ENCODE results near the gene RNF175.

RNF175 gene

DNA sequence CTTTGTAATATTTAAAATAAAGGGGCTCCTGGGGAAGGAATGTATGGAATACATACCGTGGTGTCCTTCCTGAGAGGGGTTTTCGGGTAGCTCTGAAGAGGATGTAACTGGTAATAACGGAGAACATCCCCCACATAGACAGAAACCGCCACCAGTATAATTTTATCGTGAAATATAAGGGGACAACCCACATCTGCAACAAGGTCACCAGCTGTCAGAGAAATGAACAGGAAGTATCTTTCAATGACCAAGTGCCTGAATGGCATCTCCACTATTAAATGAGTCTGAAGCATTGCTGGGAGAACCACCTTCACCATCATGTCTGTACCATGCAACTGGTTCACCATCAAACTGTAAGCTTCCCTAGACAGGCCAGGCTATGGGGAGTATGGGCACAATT is 31.7 kb downstream of the RNF175 start:
- no peak overlapping the region for H3K27ac ChIP-seq
- TF ChIP-seq, protein P1, sequence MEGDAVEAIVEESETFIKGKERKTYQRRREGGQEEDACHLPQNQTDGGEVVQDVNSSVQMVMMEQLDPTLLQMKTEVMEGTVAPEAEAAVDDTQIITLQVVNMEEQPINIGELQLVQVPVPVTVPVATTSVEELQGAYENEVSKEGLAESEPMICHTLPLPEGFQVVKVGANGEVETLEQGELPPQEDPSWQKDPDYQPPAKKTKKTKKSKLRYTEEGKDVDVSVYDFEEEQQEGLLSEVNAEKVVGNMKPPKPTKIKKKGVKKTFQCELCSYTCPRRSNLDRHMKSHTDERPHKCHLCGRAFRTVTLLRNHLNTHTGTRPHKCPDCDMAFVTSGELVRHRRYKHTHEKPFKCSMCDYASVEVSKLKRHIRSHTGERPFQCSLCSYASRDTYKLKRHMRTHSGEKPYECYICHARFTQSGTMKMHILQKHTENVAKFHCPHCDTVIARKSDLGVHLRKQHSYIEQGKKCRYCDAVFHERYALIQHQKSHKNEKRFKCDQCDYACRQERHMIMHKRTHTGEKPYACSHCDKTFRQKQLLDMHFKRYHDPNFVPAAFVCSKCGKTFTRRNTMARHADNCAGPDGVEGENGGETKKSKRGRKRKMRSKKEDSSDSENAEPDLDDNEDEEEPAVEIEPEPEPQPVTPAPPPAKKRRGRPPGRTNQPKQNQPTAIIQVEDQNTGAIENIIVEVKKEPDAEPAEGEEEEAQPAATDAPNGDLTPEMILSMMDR (conservative IDR thresholded peaks at IDR 0.05): no peak
- TF ChIP-seq ZFX (IDR thresholded peaks at IDR 0.05): no peak

DNA sequence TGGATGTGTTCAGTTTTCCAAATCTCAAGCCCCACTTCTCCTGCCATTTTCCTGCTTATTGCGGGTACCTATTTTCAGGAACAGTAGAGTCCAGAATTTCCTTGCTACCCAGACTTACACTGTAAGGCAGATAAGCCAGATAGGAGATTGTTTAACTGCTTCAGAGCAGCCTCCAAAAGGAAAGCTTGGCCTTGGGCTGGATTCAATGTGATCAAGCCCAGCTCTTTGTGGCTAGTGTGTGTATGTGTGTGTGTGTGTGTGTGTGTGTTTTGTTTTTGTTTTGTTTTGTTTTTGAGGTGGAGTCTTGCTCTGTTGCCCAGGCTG is 34.0 kb downstream of the RNF175 start:
- TF ChIP-seq, protein P1 (conservative IDR thresholded peaks at IDR 0.05): no peak
- no peak for TF ChIP-seq ZFX (IDR thresholded peaks at IDR 0.05)
- H3K27ac ChIP-seq: no peak overlapping the region

DNA sequence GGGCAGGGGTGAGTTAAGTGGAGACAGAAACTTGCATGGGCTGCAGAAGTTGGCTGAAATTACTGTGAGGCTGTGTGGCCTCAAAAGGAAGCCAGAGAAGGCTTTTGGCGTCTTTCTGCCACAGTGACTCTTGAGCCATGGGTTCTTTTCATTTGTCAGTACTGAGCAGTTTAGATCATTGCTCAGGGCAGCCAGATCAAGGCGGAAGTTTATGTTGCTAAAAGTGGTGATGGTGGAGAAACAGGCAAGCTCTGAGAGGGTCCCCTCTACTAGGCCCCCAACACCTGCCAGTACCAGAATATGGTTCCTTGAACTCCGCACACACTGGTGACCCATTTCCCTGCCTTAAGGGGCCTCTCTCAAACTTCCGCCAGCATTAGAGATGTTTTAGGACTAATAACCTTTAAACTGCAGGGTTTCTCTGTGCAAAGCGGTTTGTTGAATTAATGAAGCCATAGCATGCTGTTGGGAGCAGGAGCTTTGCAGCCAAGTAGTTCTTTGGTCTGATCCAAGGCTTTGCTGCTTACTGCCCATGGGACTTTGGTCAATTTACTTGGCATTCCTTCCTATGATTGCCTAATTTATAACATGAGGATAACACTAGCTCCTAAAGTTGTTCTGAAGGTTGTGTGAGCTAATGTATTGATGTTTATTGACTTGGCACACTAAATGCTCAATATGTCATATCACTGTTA is 34.5 kb downstream of the RNF175 start:
- no peak overlapping the region for H3K27ac ChIP-seq
- TF ChIP-seq, protein P1 (conservative IDR thresholded peaks at IDR 0.05): no peak
- no peak for TF ChIP-seq ZFX (IDR thresholded peaks at IDR 0.05)

DNA sequence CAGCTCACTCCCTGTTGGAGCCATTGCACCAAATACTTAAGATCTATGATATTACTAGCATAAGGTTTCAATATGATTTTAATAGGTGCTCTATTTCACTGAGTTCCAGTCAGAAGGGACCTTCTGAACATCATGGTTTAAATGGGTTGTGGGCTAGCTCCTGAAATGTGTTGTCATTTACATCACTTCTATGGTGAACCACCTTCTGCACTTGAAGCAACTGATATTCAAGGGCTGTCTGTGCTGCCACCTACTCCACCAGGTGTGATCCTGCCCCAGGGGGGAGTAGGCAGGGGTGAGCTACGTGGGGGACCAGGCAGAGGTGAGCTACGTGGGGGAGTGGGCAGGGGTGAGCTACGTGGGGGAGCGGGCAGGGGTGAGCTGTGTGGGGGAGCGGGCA is 35.2 kb downstream of the RNF175 start:
- TF ChIP-seq, protein P1 (conservative IDR thresholded peaks at IDR 0.05): no peak
- no peak for TF ChIP-seq ZFX (IDR thresholded peaks at IDR 0.05)

DNA sequence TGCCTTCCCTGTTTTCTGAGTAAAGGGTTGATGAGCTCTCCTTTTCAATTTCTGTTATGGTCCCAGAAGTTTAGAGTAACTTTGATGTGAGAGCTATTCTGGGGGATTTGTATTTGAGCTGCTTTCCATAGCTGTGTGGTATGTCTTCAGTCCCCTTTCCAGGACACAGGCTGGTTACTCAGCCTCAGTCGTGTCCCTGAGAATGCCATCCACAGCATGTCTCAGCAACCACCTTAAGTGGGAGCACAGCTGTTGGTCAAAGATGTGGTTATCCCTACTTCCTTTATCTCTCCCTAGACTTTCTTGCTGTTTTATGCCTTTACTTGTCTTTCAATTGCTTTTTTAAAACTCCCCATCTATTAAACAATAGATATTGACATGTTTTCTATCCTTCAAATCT is 37.8 kb downstream of the RNF175 start:
- H3K27ac ChIP-seq: no peak overlapping the region
- TF ChIP-seq, protein P1 (conservative IDR thresholded peaks at IDR 0.05): no peak
- TF ChIP-seq ZFX (IDR thresholded peaks at IDR 0.05): no peak

More for the DNA sequence above, 35.2 kb downstream of the RNF175 start:
- H3K27ac ChIP-seq: no peak overlapping the region

DNA sequence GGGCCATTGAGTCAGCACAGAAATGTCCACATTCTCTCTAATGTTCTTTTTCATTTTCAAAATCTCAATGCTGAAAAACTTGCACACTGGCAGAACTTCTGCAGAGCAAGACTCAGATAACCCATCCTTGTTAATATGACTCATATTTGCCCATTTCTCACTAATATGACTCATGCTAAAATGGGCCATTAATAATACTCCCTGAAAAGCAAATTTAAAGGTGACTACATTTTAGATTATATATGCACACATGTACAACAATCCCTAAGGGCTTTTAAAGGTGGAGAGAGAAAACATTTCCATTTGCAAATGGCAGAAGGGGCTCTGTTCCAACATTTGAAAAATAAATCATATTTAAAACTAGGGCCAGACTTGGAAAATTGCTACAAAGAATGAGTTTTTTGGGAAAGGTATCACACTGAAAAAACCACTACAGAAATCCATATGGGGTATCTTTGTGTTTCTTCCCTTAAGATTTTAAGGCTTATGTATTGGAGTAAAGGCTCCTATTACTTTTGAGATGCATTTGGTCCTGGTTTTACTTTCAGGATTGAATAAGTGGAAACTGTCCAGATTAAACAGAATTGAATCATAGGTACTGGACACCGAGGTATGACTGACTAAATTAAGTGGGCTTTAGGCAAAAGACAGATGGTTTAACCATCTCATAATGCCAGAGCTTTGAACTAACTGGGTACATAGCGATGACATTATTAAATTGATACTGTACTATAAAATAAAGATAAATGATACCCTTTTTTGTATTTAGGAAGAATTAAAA is 45.8 kb downstream of the RNF175 start:
- H3K27ac ChIP-seq: no peak overlapping the region
- TF ChIP-seq, protein P1 (conservative IDR thresholded peaks at IDR 0.05): no peak

DNA sequence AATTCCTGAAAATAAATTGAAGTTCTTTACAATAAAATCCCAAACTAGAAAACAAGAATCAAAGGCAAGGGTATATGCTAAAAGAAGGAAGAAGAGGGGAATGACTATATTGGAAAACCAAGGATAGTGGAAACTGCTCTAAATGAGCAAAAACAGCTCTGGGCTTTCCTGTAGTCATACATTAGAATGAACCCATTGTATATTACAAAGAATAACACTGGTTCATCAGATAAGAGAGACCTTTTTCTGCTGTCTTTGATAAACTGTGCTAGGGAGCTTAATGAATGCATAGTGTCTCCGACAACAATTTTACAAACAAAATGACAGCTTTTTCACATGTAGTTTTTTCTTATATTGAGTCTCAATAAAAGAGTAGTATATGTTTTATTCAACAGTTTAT is 49.1 kb downstream of the RNF175 start:
- TF ChIP-seq, protein P1 (conservative IDR thresholded peaks at IDR 0.05): no peak
- TF ChIP-seq ZFX (IDR thresholded peaks at IDR 0.05): no peak
- H3K27ac ChIP-seq: no peak overlapping the region

Measured in C4-2B (cell line).